HCT116 (cell line): Measurements from ENCODE around the gene GPR62. TPM values are rescaled to one million over a fixed set of nuclear protein-coding genes. Genes with fewer than 3 reads are reported as not detected.

Experiments
- ATAC-seq: fragments of 200-7000 bp; cut with Tn5 transposase; 2 replicates; pipeline ENCODE4 v1.9.1; 2020; ENCODE audit warnings: mild to moderate bottlenecking, moderate library complexity
- BruUV-seq: library from RNA; stranded (reverse); fragments of 400-500 nt; replicated peaks from 2 replicates; lab custom pipeline; 2021; lab: Mats Ljungman, UMichigan
- CTCF ChIA-PET: fragments of 300-600 bp; sonication (Branson Sonifier 250); formaldehyde crosslinking; loops from one replicate; lab custom pipeline; 2021; ENCODE audit warnings: antibody characterized with exemption; lab: Charles Lee
- POLR2A ChIA-PET: fragments of 300-600, 350-600 bp; sonication (Branson Sonifier 250); formaldehyde crosslinking; loops from one replicate; lab custom pipeline; 2021; ENCODE audit warnings: antibody characterized with exemption; lab: Charles Lee
- RAD21 ChIA-PET, 2 experiments: fragments of 300-600 bp; sonication (Branson Sonifier 250); formaldehyde crosslinking; loops; one replicate each; lab custom pipeline; 2023; ENCODE audit warnings: low total read pairs in 2 of 2; ENCODE audit not compliant: uncharacterized antibody in 2 of 2, unreplicated experiment in 2 of 2, low non-redundant PET in 1 of 2; lab: Charles Lee
- DNase-seq: peaks from one replicate; pipeline ENCODE4 v3.0.0-alpha.2; 2010; ENCODE audit warnings: low read depth, low spot score
- H2AFZ ChIP-seq: fragments of 200-600 bp; shearing (Covaris generic), sonication (generic); 2 replicates; pipeline ENCODE4 v1.6.1; 2017; ENCODE audit warnings: low read depth, mixed run types, mixed read lengths, antibody characterized with exemption, low read length; ENCODE audit not compliant: poor library complexity, severe bottlenecking
- H3K27ac ChIP-seq: 2 replicates; pipeline ENCODE4 v1.5.1; 2012; ENCODE audit warnings: low read depth, low read length
- H3K27me3 ChIP-seq: fragments of 200-600 bp; sonication (generic); 2 replicates; pipeline ENCODE4 v1.6.1; 2016; ENCODE audit warnings: mixed run types, low read length, mixed read lengths; ENCODE audit not compliant: insufficient read depth
- H3K36me3 ChIP-seq, 2 experiments: fragments of 200-500 bp in 1 of 2; fragments of 200-600 bp in 1 of 2; sonication (Bioruptor generic) in 1 of 2; sonication (generic) in 1 of 2; 2 replicates each; pipeline versions ENCODE4 v1.5.1 to v1.6.1; 2014 to 2016; ENCODE audit warnings: low read length in 2 of 2, inconsistent platforms in 1 of 2, mixed read lengths in 1 of 2, mixed run types in 1 of 2; ENCODE audit not compliant: insufficient read depth in 2 of 2, control insufficient read depth in 1 of 2
- H3K4me1 ChIP-seq, 2 experiments: fragments of 200-600 bp in 1 of 2; sonication (generic) in 1 of 2; 2 replicates each; pipeline versions ENCODE4 v1.5.1 to v1.6.1; 2012 to 2017; ENCODE audit warnings: low read length in 2 of 2, inconsistent platforms in 1 of 2, mild to moderate bottlenecking in 1 of 2, mixed read lengths in 1 of 2, mixed run types in 1 of 2, moderate library complexity in 1 of 2; ENCODE audit not compliant: insufficient read depth in 2 of 2, control insufficient read depth in 1 of 2
- H3K4me2 ChIP-seq: fragments of 200-600 bp; sonication (generic); 2 replicates; pipeline ENCODE4 v1.6.1; 2017; ENCODE audit warnings: mixed run types, low read length, mixed read lengths
- H3K4me3 ChIP-seq, 2 experiments: fragments of 200-600 bp in 1 of 2; sonication (generic) in 1 of 2; replicated peaks in 1 of 2; 2 replicates each; pipeline ENCODE4 v1.5.1; 2011 to 2016; ENCODE audit warnings: low read length in 2 of 2, control low read depth in 1 of 2, low read depth in 1 of 2, mild to moderate bottlenecking in 1 of 2, mixed read lengths in 1 of 2, mixed run types in 1 of 2
- H3K79me2 ChIP-seq: fragments of 200-600 bp; sonication (generic); 2 replicates; pipeline ENCODE4 v1.6.1; 2017; ENCODE audit warnings: mild to moderate bottlenecking, mixed run types, low read length, moderate library complexity, mixed read lengths; ENCODE audit not compliant: insufficient read depth
- H3K9ac ChIP-seq: fragments of 200-600 bp; sonication (generic); 2 replicates; pipeline ENCODE4 v1.6.1; 2016; ENCODE audit warnings: low read length, mixed read lengths
- H3K9me2 ChIP-seq: fragments of 200-600 bp; sonication (generic), shearing (Covaris generic); 2 replicates; pipeline ENCODE4 v1.6.1; 2017; ENCODE audit warnings: mixed run types, mild to moderate bottlenecking, moderate library complexity; ENCODE audit not compliant: insufficient read depth
- H3K9me3 ChIP-seq, 2 experiments: fragments of 200-500 bp in 1 of 2; fragments of 200-600 bp in 1 of 2; sonication (Bioruptor generic) in 1 of 2; sonication (generic) in 1 of 2; 2 replicates each; pipeline ENCODE4 v1.6.1; 2014 to 2017; ENCODE audit warnings: low read length in 2 of 2, mixed read lengths in 2 of 2, inconsistent platforms in 1 of 2, low read depth in 1 of 2, mild to moderate bottlenecking in 1 of 2, mixed run types in 1 of 2, moderate library complexity in 1 of 2; ENCODE audit not compliant: control insufficient read depth in 1 of 2, insufficient read depth in 1 of 2
- H4K20me1 ChIP-seq: fragments of 200-600 bp; sonication (generic), shearing (Covaris generic); 2 replicates; pipeline ENCODE4 v1.6.1; 2017; ENCODE audit warnings: mixed run types, mild to moderate bottlenecking, moderate library complexity; ENCODE audit not compliant: insufficient read depth
- POLR2A ChIP-seq: IDR thresholded peaks from 2 replicates; pipeline ENCODE4 v1.7.0; 2011; ENCODE audit warnings: borderline replicate concordance; ENCODE audit not compliant: insufficient read depth, insufficient read length; ENCODE audit errors: extremely low read depth
- POLR2AphosphoS5 ChIP-seq: IDR thresholded peaks from 2 replicates; pipeline ENCODE4 v1.6.1; 2011; ENCODE audit warnings: mild to moderate bottlenecking, low read depth, low read length, moderate library complexity
- YY1 ChIP-seq: IDR thresholded peaks from 2 replicates; pipeline ENCODE4 v1.6.1; 2011; ENCODE audit warnings: low read length, low read depth, moderate library complexity, mild to moderate bottlenecking; ENCODE audit not compliant: insufficient replicate concordance; ENCODE audit errors: extremely low read depth
- ZFX ChIP-seq: fragments of 450-650 bp; IDR thresholded peaks from 2 replicates; pipeline ENCODE4 v1.6.1; 2017
- intact Hi-C: fragments of 100-400 bp; cut with micrococcal nuclease; formaldehyde crosslinking; loops from 2 replicates; pipeline ENCODE4 v1.10.0; 2022
- total RNA-seq: library from RNA; stranded (reverse); gene quantifications from one replicate; pipeline ENCODE4 v1.2.1, GENCODE V29; 2021; ENCODE audit not compliant: unreplicated experiment
- TF ChIP-seq, protein P1 (sequence below): IDR thresholded peaks from 2 replicates; pipeline ENCODE4 v1.6.1; 2011; ENCODE audit warnings: mild to moderate bottlenecking, low read length, moderate library complexity; ENCODE audit not compliant: insufficient replicate concordance; ENCODE audit errors: extremely low read depth

GPR62 gene
- total RNA-seq, 1 experiment from 2014 or later, result not detected

DNA sequence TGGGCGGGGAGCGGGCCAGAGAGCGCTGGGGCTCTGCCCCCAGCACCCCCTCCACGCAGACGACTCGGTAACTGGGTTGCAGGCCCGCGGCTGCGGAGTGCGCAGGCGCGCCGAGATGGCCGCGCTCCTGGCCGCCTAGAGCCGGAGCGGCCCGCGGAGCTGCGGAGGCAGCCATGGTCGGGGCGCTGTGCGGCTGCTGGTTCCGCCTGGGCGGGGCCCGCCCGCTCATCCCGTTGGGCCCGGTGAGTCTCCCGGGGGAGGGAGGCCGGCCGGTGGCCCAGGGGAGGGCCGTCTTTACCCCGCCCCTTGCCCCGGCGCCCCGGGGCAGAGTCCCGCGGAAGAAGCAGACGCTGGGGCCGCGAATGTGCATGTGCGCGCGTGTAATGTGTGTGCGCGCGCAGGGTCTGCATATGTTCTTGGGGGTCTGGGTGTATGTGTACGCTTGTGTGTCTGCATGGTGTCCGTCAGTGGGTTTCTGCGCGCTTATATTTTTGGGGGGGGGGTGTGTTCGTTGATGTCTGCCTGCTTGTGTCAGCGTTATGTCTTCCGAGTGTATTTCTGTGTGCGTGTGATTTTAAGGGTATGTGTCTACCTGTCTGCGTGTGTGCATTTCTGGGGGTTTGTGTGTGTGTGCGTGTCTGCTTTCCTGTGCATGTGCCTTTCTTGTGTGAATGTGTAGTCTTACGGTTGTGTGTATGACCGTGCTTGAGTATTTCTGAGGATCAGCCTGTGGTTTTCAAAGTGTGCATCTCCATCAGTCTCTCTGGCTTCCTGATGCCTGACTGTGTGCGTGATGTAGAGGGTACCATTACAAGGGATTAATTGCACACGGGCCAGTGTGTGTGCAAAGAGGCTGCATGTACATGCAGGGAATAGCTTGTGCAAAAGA is 20.0 kb downstream of the GPR62 start, which contains the start of gene ABHD14A:
TSS of gene ABHD14A (plus strand) at position 102 of the 889 bp plus-strand sequence. CDS start at position 174, 72 bp downstream.
- Histone ChIP-seq H3K79me2 (peaks cover 33% of the 10 kb centered on the region), H3K4me1 (peaks cover 17 to 45% of the 10 kb centered on the region in 2 experiments), H3K36me3 (peaks cover 3 to 16% of the 10 kb centered on the region in 2 experiments; a peak in 2 of 4 replicates), H3K9me2 (no peaks in the 10 kb centered on the region), H3K9me3 (no peaks in the 10 kb centered on the region), H3K27me3 (no peaks in the 10 kb centered on the region), H4K20me1 (0 out of 2 replicates have a peak, but pooled peaks cover 4% of the 10 kb centered on the region), H3K4me3 (peak within 1 kb of the TSS; percentile 93 to 99), H3K9ac (peak within 1 kb of the TSS; percentile 100), H3K27ac (peak within 1 kb of the TSS; percentile 97), H3K4me2 (peak within 1 kb of the TSS; percentile 91), H2AFZ (peak within 1 kb of the TSS; percentile 87)
- no TSS peak for BruUV-seq
- intact Hi-C loops, result loop anchor here (1.0 kb wide), 1 partner anchor 33 kb away; the partner anchor contains the start of gene PARP3
- ChIA-PET CTCF (interaction anchor here (0.6 to 4.8 kb wide), 5 partner anchors 8 to 33 kb away, joined by 3 to 47 read pairs (median 6); partner anchors contain the start of genes ACY1, PARP3 and RRP9), POLR2A (interaction anchor here (1.4 to 3.3 kb wide), 2 partner anchors 8 to 32 kb away, joined by 4 to 20 read pairs; partner anchors contain the start of gene ACY1), RAD21 (interaction anchor here in 1 of 2 experiments (0.9 kb wide), 1 partner anchor 32 kb away, joined by 4 read pairs; no protein-coding TSS in a partner anchor)
- TF ChIP-seq POLR2A, result peak; percentile 61
- TF ChIP-seq, protein P1, sequence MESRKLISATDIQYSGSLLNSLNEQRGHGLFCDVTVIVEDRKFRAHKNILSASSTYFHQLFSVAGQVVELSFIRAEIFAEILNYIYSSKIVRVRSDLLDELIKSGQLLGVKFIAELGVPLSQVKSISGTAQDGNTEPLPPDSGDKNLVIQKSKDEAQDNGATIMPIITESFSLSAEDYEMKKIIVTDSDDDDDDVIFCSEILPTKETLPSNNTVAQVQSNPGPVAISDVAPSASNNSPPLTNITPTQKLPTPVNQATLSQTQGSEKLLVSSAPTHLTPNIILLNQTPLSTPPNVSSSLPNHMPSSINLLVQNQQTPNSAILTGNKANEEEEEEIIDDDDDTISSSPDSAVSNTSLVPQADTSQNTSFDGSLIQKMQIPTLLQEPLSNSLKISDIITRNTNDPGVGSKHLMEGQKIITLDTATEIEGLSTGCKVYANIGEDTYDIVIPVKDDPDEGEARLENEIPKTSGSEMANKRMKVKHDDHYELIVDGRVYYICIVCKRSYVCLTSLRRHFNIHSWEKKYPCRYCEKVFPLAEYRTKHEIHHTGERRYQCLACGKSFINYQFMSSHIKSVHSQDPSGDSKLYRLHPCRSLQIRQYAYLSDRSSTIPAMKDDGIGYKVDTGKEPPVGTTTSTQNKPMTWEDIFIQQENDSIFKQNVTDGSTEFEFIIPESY, result no peak
- TF ChIP-seq ZFX, result peak; percentile 49; the same call in 1 of the 2 replicates
- peak; percentile 86 for TF ChIP-seq YY1
- TF ChIP-seq POLR2AphosphoS5, result peak; percentile 84
- DNase-seq (no peak), ATAC-seq (peak; percentile 70)
